Left renal cortex interstitium (tissue), 4 donors: ENCODE results near the gene TFF2. TPM values are rescaled to one million over a fixed set of nuclear protein-coding genes. Genes with fewer than 3 reads are reported as not detected.
A peak's percentile ranks its signal among the peaks of the same experiment; 100 is the strongest.

Source experiments
- DNase-seq, 4 donors: peaks; one replicate each; pipeline ENCODE4 v3.0.0-alpha.2; 2013; ENCODE audit warnings: low read depth in 4 of 4, low spot score in 2 of 4, missing footprints in 1 of 4
- polyA plus RNA-seq, 4 donors: library from polyadenylated mRNA; unstranded; fragments of 120-200 nt; gene quantifications; one replicate each; pipeline ENCODE4 v1.2.1, GENCODE V29; 2013; ENCODE audit not compliant: insufficient read length in 4 of 4

The TFF2 gene
- polyA plus RNA-seq, 4 donors = 0.19 TPM; not detected in 3

DNA sequence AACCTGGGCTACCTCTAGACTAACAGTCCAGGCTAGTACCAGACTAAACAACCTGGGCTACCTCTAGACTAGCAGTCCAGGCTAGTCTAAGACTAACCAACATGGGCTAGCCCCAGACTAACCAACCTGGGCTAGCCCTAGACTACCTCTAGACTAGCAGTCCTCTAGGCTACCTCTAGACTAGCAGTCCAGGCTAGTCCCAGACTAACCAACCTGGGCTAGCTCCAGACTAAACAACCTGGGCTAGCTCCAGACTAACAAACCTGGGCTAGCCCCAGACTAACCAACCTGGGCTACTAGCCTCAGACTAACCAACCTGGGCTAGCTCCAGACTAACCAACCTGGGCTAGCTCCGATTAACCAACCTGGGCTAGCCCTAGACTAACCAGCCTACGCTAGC lies 2.0 kb downstream of the TFF2 start:
- DNase-seq = no peak

DNA sequence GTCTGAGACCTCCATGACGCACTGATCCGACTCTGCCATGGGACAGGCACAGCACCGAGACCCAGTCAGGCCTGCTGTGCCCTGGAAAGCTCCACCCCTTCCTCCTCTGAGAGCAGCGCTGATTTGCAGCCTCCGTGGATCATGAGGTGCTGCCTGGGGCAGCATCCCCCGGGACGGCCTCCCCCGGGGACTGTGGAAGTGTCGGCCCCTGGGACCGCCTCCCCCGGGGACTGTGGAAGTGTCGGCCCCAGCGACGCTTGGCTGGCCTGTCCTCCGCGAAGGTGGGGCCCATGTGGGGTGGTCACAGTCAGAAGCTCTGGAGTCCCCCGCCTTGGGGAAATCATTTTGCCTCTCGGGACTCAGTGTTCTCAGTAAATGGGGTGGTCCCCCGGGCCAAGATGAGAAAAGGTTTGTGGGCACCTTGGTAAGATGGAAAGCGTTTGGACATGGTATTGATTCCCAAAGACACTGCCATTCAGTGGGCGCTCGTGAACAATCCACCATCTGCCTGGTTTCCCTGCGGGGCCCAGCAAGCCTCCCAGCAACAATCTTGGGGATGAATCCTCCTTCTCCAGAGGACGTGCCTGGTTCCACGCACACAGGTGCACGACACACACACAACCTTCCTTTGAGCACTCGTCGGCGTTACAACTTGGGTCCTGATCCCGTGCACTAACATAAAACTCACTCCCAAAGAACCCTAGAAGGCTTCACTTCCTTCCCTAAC lies 3.0 kb downstream of the TFF2 start:
- no peak for DNase-seq

DNA sequence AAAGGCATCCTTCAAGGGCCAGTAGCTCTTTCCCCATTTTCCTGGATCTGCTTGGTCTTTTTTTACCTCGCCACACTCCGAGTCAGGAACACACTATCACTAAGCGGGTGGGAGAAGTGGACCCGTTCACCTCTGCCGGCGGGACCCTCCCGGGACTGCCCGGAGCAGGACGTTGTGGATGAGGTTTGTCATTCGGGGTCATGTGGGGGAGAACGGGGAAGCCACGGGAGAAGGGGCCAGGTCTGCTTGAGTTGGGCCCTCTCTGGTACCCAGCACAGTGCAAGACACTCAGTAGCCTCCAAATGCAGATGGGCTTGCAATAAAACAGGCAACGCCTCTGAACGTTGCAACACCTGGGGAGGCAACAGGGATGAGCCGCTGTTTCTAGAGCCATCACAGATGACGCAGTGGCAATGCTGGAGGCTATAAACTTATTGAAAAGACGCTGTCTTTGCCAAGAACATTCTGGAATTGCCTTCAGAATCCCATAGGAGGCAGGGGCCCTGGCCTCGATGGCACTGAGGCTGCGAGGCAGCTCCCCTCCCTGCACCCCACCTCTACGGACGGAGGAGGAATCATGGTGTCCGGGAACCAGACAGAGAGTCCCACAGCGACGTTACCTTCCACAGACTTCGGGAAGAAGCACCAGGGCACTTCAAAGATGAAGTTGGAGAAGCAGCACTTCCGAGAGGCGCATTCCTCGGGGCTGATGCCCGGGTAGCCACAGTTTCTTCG lies 3.8 kb downstream of the TFF2 start:
- no peak for DNase-seq

DNA sequence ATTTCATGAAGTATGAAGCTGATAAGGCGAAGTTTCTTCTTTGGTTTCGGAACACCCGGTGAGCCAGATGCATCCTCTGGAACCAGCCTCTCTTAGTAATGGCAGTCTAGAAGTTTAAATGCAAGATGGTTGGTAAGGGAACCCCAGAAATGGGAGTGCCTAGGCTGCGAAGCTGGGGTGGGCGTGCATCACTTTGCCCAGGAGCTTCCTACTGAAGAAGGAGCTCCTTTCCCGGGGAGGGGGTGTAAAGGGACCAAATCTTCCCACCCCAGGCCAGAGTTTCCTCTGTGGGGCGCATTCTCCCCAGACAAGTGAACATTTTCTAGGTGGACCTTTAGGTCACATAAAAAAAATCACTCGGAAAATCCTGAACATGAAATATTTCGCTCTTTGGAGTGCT lies 4.4 kb downstream of the TFF2 start:
- no peak for DNase-seq

DNA sequence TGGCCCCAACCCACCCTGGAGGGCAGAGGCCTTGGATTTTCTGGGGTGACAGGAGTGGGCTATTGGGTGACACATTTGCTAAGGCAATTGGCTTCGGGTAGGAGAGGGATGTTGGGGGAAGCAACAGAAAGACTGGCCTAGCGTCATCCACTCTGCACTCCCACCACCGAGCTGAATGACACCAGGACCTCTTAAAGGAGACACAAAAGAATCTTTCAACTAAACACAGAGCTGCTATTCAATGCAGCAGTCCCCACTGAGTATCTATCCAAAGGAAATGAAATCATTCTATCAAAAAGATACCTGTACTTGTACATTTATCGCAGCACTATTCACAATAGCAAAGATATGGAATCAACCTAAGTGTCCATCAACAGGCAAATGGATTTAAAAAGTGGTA lies 6.2 kb downstream of the TFF2 start:
- no peak for DNase-seq

DNA sequence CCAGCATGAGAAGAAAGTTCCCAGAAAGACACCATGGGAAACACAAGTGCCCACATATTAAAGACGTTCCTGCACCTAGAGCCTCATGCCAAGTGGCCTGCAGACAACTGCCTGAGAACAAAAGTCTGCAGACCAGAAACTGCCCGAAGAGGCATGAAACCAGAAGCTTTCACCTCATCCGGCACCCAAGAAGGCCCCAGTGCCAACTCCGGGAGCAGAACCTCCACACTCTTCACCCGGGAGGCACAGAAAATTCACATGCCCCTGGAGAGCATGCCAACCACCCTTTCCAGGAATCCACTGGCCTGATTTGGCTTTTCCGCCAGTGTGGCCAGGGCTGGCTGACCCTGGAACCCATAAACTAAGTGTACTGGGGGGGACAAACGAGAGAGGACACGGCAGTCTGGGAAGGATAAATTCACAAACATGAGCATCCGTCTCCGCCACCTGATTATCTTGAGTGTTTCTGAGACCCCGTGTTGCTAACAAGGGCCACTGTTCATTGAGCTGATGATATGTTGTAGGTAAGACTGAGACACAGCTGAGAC lies 6.8 kb downstream of the TFF2 start:
- DNase-seq = no peak

DNA sequence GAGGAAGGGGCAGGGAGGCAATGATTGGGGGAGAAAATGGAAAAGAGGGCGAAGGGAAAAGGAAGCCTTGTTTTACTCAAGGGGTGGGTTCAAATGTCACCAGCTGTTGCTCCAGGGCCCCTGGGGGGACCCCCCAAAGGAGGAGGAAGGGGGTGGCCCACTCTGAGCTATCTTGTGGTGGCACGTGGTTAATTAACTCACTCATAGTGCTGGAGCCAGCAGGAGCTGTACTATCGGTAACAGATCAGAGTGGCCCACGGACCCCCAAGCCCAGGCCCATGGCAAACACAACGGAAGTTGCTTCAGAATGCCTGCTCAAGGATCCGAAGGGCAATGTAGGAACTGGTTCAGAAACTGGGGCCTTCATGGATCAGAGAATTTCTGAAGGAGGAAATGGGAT lies 7.2 kb downstream of the TFF2 start:
- DNase-seq = no peak

DNA sequence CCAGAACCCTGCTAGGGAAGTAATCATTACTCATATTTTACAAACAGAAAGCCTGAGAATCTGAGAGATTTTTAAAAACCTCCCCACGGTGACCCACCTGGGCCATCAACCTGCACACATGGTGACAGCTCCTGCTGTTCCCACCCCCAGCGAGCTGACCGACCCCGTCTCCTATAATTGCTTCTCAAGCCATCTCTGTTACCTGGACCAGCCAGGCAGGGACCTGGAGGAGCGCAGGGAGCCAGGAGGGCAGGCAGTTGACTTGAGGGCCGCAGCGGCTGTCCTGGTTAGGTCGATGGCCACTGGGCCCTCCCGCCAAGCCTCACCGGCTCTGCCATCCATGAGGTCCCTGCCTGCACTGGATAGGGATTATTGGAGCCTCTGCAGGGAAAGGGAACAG lies 7.7 kb downstream of the TFF2 start:
- DNase-seq = no peak

DNA sequence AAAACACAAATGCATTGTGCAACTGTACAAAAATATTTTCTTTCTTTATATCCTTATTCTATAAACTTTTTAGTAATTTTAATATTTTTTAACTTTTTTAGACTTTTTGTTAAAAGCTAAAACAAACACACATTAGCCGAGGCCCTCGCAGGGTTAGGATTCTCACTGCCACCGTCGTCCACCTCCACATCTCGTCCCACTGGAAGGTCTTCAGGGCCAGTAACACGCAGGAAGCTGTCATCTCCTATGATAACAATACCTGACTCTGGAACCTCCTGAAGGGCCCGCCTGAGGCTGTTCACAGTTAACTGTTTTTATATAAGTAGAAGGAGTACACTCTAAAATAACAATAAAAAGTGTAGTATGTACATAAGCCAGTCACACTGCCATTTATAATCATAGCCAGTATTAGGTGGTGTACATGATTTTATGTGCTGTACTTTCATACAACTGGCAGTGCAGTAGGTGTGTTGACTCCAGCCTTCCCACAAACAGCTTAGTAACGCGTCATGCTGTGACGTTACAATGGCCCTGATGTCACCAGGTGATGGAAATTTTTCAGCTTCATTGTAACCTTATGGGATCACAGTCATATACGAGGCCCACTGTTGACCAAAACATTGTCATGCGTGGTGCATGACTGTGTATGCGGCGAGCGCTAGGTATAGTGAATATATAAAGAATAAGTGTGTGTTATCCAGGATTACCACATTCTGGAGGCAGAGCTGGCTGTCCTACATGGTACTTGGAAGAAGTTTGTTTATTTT lies 8.8 kb downstream of the TFF2 start:
- no peak for DNase-seq

DNA sequence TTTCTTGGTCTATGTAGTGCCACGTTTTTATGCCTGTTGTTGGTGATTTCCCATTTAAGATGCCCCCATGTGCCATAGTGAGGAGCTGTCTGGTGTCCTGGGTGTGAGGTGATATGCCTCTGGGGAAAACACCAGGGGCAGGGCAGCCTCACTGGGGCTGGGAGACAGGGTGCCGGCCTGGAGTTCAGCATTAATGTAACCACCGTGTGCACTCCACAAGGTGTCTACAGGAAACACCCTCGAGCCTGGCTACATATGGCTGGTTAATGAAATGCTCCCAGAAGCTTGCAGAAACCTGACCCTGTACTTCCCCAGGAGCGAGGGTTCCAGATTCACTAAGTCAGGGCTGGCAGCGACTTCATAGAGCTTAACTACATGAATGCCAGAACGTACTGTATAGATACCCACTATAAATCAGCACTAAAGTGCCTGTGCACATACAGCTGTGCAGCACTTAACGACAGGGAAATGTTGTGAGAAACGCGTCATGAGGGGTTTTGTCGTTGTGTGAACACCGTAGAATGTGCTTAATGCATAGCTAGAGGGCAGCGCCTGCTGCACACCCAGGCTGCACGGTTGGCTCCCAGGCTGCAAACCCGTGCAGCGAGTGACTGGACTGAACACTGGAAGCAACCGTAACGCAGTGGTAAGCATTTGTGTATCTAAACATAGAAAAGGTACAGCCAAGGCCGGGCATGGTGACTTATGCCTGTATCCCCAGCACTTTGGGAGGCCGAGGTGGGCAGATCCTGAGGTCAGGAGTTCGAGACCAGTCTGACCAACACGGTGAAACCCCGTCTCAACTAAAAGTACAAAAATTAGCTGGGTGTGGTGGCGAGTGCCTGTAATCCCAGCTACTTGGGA lies 10.4 kb downstream of the TFF2 start:
- DNase-seq = no peak

DNA sequence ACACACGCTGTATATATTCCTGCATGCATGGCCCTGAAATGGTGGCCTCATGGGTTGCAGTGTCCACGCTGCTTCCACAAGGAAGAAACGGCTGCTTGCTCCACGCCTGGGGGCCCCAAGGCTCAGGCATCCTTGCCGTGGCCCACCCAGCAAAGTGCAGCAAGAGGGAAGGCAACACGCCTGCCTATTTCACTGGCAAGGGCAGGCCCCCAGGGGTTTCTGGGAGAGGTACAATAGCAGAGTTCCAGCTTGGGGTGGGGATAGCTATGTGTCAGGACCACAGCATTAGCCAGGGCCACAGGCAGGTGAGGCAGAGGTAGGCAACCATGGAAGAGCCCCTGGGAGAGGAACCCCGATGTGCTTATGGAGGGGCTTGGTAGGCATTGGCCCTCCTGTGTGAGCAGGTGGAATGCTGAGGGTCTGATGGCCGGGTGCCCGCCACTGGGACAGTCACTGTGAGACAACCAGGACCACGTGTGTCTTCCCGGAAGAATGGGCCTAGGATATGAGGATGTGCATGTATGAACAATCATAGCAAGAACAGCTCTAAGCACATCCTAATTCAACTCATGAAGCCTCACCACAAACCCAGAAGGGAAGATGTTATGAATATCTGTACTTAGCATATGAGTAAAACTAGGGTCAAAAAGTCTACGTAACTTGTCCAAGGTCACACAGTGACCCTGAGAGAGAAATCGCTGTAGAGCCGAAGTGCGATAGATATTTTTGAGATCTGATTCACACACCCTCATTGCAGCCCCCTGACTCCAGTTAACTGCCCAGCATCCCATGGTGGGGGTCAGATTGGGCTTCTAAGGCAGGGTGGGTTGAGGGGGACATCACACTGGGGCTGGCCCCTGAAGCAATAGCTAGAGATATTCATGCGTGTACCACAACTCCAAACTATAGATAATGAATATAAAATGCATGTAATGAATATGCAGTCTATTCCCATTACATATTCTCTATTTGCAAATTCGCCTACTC lies 11.8 kb downstream of the TFF2 start:
- no peak for DNase-seq

DNA sequence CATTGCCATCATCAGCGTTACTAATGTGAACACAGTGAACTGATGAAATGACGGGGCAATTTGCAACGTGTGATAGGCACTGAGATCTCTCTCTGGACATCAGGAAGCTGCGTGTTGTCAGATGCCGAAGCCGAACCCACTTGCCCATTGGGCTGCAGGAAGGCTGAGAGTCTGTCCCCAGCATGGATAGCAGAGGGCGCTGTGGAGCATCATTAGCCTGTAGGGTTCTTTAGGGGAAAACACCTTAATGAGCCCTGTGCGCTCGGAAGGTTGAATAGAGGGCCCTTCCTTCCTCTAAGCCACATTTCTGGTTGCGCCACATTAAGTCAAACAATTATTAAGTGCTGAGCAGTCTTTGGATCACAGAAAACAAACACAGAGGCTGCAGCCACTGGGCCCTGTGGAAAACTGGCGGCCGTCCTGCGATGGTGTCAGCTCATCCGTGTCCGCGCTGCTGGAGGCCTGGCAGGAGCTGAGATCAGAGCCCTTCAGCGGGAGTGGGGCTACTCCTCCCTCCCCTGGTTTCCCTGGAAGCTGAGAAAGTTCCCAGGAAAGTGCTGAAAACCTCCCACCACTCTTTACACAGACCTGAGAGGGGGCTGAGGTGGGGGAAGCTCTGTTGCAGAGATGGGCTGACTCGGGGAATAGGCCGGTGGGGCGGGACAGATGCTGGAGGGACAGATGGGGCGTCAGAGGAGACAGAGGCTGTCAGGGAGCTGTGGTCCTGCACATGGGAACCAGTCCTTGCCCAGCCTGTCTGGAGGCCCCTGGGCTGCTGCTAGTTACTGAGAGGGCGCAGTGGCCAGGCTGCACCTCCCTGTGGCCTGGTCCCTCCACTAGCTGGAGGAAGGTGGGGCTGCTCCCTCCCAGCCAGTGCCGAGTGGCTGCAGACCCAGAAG lies 12.7 kb downstream of the TFF2 start:
- peak in 3 of 4 donors; percentile 57 to 74 (median 62) for DNase-seq

DNA sequence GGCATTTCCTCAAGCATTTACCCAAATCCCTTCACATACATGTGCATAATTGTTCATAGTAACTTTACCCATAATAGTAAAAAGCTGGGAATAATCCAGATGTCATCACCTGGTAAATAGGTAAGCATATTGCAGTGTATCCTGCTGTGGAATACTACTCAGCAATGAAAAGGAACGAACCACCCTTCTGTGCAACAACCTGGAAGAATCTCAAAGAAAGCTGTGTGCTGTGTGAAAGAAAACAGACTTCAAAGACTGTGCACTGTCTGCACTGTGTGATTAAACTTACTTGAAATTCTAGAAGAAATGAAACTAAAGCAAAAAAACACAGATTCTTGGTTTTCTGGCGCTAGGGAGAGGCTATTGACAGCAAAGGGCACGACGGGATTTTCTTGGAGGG lies 13.5 kb downstream of the TFF2 start:
- DNase-seq = no peak

DNA sequence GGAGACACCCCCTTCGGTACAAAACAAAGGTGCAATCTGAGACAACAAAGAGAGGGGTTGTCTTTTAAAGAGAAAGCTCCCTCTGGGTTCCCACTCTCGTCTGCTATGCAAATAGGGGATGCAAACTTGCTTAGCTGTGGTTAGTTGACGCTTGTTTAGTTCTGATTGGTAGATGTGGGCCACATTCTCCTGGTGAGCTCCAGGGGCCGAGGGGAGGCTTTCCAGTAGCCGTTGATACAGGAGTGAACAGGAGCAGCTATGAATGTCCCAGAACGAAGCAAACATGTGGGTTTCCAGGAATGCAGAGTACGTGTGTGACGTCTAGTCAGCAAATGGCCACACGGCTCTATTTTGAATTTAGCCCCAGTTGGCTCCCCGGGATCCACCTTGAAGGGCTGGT lies 14.7 kb downstream of the TFF2 start:
- DNase-seq = no peak

DNA sequence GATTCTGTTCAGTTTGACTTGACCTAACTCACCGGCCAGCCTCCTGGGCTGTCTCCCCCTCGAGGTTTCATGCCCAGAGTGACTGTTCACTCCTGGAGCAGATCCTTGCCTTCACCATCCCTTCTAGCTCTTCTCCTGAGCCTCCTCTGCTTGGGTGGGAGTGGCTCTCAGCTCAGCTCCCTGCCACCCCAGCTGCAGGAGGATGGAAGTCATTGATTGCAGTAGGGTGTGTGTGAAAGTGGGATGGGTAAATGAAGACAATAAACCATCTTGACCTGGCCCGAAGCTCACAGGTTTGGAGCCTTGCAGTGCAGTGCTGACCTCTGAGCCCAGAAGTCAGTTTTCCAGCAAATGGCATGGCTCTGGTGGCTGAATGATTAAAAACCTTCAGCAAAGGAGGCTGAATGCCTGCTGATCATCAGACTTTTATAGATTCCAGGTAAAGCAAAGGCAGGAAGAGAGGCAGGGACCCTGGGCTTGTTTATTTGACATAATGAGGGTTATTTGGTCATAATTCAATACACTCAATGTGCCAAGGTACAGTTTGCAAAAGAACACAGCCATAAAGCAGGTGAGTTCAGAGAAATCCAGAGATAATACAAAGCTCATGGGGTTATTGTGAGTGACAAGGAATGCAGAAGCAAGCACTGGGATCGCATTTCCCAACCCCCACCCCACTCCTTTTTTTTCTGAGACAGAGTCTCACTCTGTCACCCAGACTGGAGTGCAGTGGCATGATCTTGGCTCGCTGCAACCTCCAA lies 18.1 kb downstream of the TFF2 start:
- no peak for DNase-seq

DNA sequence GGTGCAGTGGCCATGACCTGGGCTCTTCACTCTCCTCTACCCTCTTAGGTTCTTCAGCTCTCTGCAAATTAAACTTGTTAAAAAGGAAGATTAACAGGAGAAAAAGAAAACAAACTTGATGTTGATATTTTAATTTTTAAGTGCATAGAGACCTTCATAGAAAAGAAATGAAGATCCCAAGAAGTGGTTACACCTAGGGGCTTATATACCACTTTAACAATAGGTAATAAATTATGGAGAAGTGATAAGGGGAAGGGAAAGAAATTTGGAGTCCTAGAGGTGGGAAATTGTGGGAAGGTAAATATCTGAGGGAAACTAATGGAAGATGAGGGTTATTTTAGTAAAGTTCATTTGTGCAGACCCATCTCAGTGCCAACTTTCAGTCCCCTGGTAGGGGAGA lies 19.1 kb downstream of the TFF2 start:
- no peak for DNase-seq
